Psoas muscle (tissue), 8 donors: ENCODE data around the gene RAPGEF3. TPM values are rescaled to one million over a fixed set of nuclear protein-coding genes. Genes with fewer than 3 reads are reported as not detected.

ENCODE experiments used
- ATAC-seq, 4 donors: fragments of 200-7000 bp; cut with Tn5 transposase; one replicate each; pipeline ENCODE4 v1.9.1; 2020; ENCODE audit warnings: moderate library complexity in 3 of 4, mild to moderate bottlenecking in 2 of 4
- DNase-seq, 2 donors: peaks; one replicate each; pipeline ENCODE4 v3.0.0-alpha.2; 2020
- H3K27ac ChIP-seq: fragments of 200-600 bp; one replicate; pipeline ENCODE4 v1.8.0; 2022
- H3K27me3 ChIP-seq, 3 donors: fragments of 200-600 bp in 1 of 3; one replicate each; pipeline versions ENCODE4 v1.6.1 to v1.8.0; 2013 to 2022; ENCODE audit warnings: low read length in 2 of 3, mild to moderate bottlenecking in 2 of 3, moderate library complexity in 1 of 3; ENCODE audit not compliant: insufficient read depth in 3 of 3
- H3K36me3 ChIP-seq, 2 donors: fragments of 200-600 bp in 1 of 2; one replicate each; pipeline versions ENCODE4 v1.6.1 to v1.8.0; 2013 to 2022; ENCODE audit warnings: low read depth in 1 of 2, mild to moderate bottlenecking in 1 of 2, moderate library complexity in 1 of 2; ENCODE audit not compliant: insufficient read depth in 1 of 2
- H3K4me1 ChIP-seq: fragments of 200-600 bp; one replicate; pipeline ENCODE4 v1.8.0; 2022
- H3K4me3 ChIP-seq: fragments of 200-600 bp; one replicate; pipeline ENCODE4 v1.8.0; 2022; ENCODE audit warnings: mild to moderate bottlenecking
- H3K9me3 ChIP-seq: fragments of 200-600 bp; one replicate; pipeline ENCODE4 v1.8.0; 2022
- WGBS, 3 donors: extraction: QIAGEN DNeasy Blood & Tissue Kit; methylation state at CpG; one replicate each; pipeline versions ENCODE4 v1.1.6 to v1.1.7; 2013; 5-methylcytosine and 5-hydroxymethylcytosine counted together
- intact Hi-C, 2 donors: fragments of 100-400 bp; cut with DNase I; formaldehyde crosslinking; loops; one replicate each; pipeline versions ENCODE4 v1.11.0 to v1.14.2; 2022
- polyA plus RNA-seq, 3 donors: library from polyadenylated mRNA; stranded (reverse); fragments of 200-250 nt; gene quantifications; one replicate each; pipeline ENCODE4 v1.2.3, GENCODE V29; 2013
- total RNA-seq, 4 donors: library from RNA; stranded (reverse); fragmentation: NEBNext Ultra II Directional in 2 of 4; extraction: Animal tissue kit (Norgen Biotek cat#: 25700) in 2 of 4; gene quantifications; one replicate each; pipeline versions ENCODE4 v1.2.1 to v1.2.4, GENCODE V29; 2021 to 2023
- TF ChIP-seq, protein P1 (sequence below): fragments of 200-600 bp; IDR thresholded peaks from one replicate; pipeline ENCODE4 v1.8.0; 2022; ENCODE audit warnings: antibody characterized with exemption
- donor health status: healthy with polysubstance abuse.
- donor health status: DM: no; HTN: no; CAD: no; lungs with moderate emphysema.
- donor health status: Bipolar disorder and iron deficiency.
- donor health status: healthy.
- donor health status: DM: yes; HTN: yes; CAD: no.
- donor health status: DM: no; HTN: no; CAD: no.
- donor health status: DM: no; HTN: no; CAD: no.
- donor health status: DM: yes; HTN: yes; CAD: no.

Gene RAPGEF3
- total and polyA plus RNA-seq, 7 donors: 5.1 to 29.9 (median 14.7) TPM

GRCh38 chr12:47804171-47804570 is 45.5 kb upstream of the RAPGEF3 start:
- Histone ChIP-seq H3K4me3 (no peak overlapping the region), H3K27ac (peak overlapping the region; percentile 1), H3K36me3 (no peaks in the 10 kb centered on the region), H3K27me3 (no peaks in the 10 kb centered on the region), H3K9me3 (no peaks in the 10 kb centered on the region), H3K4me1 (peaks cover 98% of the 10 kb centered on the region)
- no peak for ATAC-seq
- WGBS, 3 donors: 31 to 43% (median 34%) methylated on average over 8 of the region's 8 CpGs
- no peak for DNase-seq
- TF ChIP-seq, protein P1, sequence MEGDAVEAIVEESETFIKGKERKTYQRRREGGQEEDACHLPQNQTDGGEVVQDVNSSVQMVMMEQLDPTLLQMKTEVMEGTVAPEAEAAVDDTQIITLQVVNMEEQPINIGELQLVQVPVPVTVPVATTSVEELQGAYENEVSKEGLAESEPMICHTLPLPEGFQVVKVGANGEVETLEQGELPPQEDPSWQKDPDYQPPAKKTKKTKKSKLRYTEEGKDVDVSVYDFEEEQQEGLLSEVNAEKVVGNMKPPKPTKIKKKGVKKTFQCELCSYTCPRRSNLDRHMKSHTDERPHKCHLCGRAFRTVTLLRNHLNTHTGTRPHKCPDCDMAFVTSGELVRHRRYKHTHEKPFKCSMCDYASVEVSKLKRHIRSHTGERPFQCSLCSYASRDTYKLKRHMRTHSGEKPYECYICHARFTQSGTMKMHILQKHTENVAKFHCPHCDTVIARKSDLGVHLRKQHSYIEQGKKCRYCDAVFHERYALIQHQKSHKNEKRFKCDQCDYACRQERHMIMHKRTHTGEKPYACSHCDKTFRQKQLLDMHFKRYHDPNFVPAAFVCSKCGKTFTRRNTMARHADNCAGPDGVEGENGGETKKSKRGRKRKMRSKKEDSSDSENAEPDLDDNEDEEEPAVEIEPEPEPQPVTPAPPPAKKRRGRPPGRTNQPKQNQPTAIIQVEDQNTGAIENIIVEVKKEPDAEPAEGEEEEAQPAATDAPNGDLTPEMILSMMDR: no peak
- intact Hi-C loops: no loop called here

DNA sequence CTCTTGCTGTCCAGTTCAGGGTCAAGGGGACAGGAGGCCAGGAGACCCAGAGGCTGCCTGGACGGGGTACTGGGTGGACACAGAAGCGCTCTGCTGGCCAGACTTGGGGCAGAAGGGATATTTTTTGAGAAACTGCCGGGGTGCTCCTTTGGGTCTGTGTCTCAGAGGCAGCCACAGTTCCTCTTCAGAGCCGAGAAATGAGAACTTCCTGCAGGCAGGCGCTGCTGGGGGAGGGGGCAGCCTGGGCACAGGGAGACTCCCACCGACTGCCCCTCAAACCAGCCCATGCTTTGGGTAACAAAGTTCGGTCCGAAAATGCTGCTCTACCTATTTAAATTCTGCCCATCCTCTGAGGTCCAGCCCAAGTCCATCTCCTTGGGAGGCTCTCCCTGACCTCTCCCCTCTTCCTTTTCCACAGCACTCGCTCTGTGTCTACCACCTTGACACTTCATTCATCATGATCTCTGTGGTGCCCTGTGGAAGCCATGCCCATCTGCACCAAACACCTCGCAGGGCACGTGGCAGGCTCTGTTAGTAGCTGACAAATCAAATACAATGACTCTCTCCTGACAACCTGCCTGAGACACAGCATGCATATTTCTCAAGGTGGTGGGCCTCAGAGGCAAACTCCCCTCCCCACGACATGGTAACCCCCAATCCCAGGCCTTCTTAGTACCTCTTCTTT is 44.7 kb upstream of the RAPGEF3 start:
- intact Hi-C loops: no loop called here
- TF ChIP-seq, protein P1: no peak
- DNase-seq (no peak), ATAC-seq (no peak)
- WGBS, 3 donors: 73 to 75% (median 74%) methylated on average over 12 of the region's 12 CpGs
- peak overlapping the region; percentile 23 for H3K27ac ChIP-seq
- H3K9me3 ChIP-seq: no peaks in the 10 kb centered on the region
- peaks cover 98% of the 10 kb centered on the region for H3K4me1 ChIP-seq
- peaks cover 0 to 7% of the 10 kb centered on the region in 2 donors for H3K36me3 ChIP-seq
- H3K4me3 ChIP-seq: no peak overlapping the region
- H3K27me3 ChIP-seq: no peaks in the 10 kb centered on the region

- Histone ChIP-seq H3K27me3 (no peaks in the 10 kb centered on the region), H3K4me3 (no peak overlapping the region), H3K4me1 (peaks cover 88% of the 10 kb centered on the region), H3K9me3 (no peaks in the 10 kb centered on the region), H3K36me3 (peaks cover 0 to 15% of the 10 kb centered on the region in 2 donors), H3K27ac (peak overlapping the region; percentile 33)
- WGBS, 3 donors: 36 to 54% (median 42%) methylated on average over 3 to 5 of the region's 5 CpGs
- intact Hi-C loops: no loop called here
- TF ChIP-seq, protein P1: no peak
- DNase-seq: no peak
- ATAC-seq: no peak
These were observed 43.6 kb upstream of the RAPGEF3 start for GRCh38 chr12:47802312-47802711.

GRCh38 chr12:47801904-47802246 is 43.2 kb upstream of the RAPGEF3 start:
- intact Hi-C loops: no loop called here
- H3K4me1 ChIP-seq: peaks cover 83% of the 10 kb centered on the region
- ATAC-seq: no peak
- no peaks in the 10 kb centered on the region for H3K9me3 ChIP-seq
- TF ChIP-seq, protein P1: no peak
- H3K27me3 ChIP-seq: no peaks in the 10 kb centered on the region
- H3K36me3 ChIP-seq: peaks cover 0 to 19% of the 10 kb centered on the region in 2 donors
- peak overlapping the region; percentile 33 for H3K27ac ChIP-seq
- no peak overlapping the region for H3K4me3 ChIP-seq
- 61 to 67% (median 62%) methylated on average over 9 of the region's 9 CpGs for WGBS, 3 donors
- no peak for DNase-seq
